Tibial nerve (tissue), 3 donors: ENCODE measurements around the gene PSME3IP1.

ENCODE experiments used
- CTCF ChIP-seq, 5 experiments: fragments of 200-600 bp in 3 of 5; fragments of 450-650 bp in 2 of 5; sonication (generic) in 3 of 5; IDR thresholded peaks; one replicate each; pipeline ENCODE4 v1.5.1; 2016 to 2019; ENCODE audit warnings: antibody characterized with exemption in 5 of 5, mild to moderate bottlenecking in 3 of 5, moderate library complexity in 2 of 5
- POLR2A ChIP-seq, 2 donors: fragments of 450-650 bp; IDR thresholded peaks; one replicate each; pipeline ENCODE4 v1.6.1; 2017; ENCODE audit warnings: antibody characterized with exemption in 2 of 2, mild to moderate bottlenecking in 2 of 2, moderate library complexity in 2 of 2

DNA sequence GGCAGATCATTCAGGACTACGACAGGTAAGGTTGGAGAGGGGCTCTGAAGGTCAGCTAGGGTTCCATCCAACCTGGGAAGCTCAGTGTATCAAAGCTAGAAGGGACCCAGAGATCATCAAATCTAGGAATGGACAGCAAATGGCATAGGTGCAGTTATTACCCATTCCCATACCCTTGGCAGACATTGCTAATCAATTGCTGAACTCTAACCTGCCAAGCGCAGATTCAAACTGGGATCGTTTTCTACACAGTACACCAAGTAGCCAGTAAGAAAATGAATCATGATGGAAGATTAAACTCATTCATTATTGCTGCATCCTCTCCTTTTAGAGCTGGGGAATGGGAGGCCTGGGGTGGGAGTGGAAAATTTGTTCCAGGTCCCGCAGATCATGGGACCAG, 59.9 kb downstream of the PSME3IP1 start:
- TF ChIP-seq CTCF (IDR thresholded peaks at IDR 0.05): no peak
- TF ChIP-seq POLR2A (IDR thresholded peaks at IDR 0.05): no peak
